HG03460 (cell line): Measurements from ENCODE around the gene MRPL54.

ENCODE experiments used
- ATAC-seq: cut with Tn5 transposase; IDR thresholded peaks from one replicate; pipeline ENCODE4 v1.9.1; 2021; ENCODE audit not compliant: unreplicated experiment

Gene MRPL54

GRCh38 chr19:3783660-3784584 is 21.4 kb downstream of the MRPL54 start:
- ATAC-seq = no peak

GRCh38 chr19:3784607-3785450 is 22.3 kb downstream of the MRPL54 start:
- ATAC-seq = no peak

GRCh38 chr19:3785451-3785937 is 23.0 kb downstream of the MRPL54 start:
- ATAC-seq = no peak

- ATAC-seq = no peak
Measured at GRCh38 chr19:3785938-3786824, 23.7 kb downstream of the MRPL54 start, which contains the start of gene MATK. Gene MATK (minus strand): TSS chr19:3786381. CDS start chr19:3785135, 1,246 bp downstream.

GRCh38 chr19:3788996-3789778 is 26.7 kb downstream of the MRPL54 start:
- ATAC-seq = no peak

- ATAC-seq = no peak
Measured at GRCh38 chr19:3790209-3790734, 27.8 kb downstream of the MRPL54 start.

- no peak for ATAC-seq
Measured at GRCh38 chr19:3790941-3791340, 28.5 kb downstream of the MRPL54 start.

- no peak for ATAC-seq
Measured at GRCh38 chr19:3792114-3792513, 29.6 kb downstream of the MRPL54 start.

GRCh38 chr19:3793799-3794198 is 31.3 kb downstream of the MRPL54 start:
- ATAC-seq = no peak

GRCh38 chr19:3796358-3796757 is 33.9 kb downstream of the MRPL54 start:
- ATAC-seq = no peak

GRCh38 chr19:3798137-3798536 is 35.7 kb downstream of the MRPL54 start:
- no peak for ATAC-seq

GRCh38 chr19:3800996-3801395 is 38.5 kb downstream of the MRPL54 start:
- no peak for ATAC-seq

GRCh38 chr19:3801412-3802096 is 39.1 kb downstream of the MRPL54 start:
- no peak for ATAC-seq

GRCh38 chr19:3803114-3803888 is 40.8 kb downstream of the MRPL54 start:
- no peak for ATAC-seq

GRCh38 chr19:3803986-3804385 is 41.5 kb downstream of the MRPL54 start:
- no peak for ATAC-seq

GRCh38 chr19:3804429-3804828 is 41.9 kb downstream of the MRPL54 start:
- ATAC-seq = no peak

- no peak for ATAC-seq
Measured at GRCh38 chr19:3805859-3806258, 43.4 kb downstream of the MRPL54 start.

GRCh38 chr19:3807131-3807480 is 44.6 kb downstream of the MRPL54 start:
- no peak for ATAC-seq
